ENCODE measurements around the gene PPFIBP2. TPM values are rescaled to one million over a fixed set of nuclear protein-coding genes. Genes with fewer than 3 reads are reported as not detected.
A peak's percentile ranks its signal among the peaks of the same experiment; 100 is the strongest.

PPFIBP2 gene
- total RNA-seq, 4 donors from 2014 or later: 28.1 to 61.1 (median 49.4) TPM

DNA sequence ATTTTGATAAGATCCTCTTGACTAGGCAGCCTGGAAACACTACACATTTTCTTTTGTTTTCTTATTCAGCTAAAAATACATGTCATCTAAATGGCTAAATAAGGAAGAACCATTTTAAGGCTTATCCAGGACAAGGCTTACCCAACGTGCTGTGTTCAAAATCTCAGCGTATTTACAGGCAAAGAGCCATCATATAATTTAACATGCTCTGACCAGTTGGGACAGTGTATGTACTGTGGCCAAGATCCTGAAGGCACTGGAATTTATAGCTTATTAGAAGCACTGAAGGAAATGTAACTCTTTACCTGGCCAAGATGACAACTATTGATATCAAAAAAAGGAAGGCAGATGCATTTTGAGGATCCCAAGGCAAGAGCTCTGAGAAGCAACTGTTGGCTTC, 71.1 kb downstream of the PPFIBP2 start:
- no peak for TF ChIP-seq POLR2A (IDR thresholded peaks at IDR 0.05)
- TF ChIP-seq, protein P1, sequence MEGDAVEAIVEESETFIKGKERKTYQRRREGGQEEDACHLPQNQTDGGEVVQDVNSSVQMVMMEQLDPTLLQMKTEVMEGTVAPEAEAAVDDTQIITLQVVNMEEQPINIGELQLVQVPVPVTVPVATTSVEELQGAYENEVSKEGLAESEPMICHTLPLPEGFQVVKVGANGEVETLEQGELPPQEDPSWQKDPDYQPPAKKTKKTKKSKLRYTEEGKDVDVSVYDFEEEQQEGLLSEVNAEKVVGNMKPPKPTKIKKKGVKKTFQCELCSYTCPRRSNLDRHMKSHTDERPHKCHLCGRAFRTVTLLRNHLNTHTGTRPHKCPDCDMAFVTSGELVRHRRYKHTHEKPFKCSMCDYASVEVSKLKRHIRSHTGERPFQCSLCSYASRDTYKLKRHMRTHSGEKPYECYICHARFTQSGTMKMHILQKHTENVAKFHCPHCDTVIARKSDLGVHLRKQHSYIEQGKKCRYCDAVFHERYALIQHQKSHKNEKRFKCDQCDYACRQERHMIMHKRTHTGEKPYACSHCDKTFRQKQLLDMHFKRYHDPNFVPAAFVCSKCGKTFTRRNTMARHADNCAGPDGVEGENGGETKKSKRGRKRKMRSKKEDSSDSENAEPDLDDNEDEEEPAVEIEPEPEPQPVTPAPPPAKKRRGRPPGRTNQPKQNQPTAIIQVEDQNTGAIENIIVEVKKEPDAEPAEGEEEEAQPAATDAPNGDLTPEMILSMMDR (IDR thresholded peaks at IDR 0.05): no peak
- peaks cover 8 to 56% (median 10%) of the 10 kb centered on the region in 3 donors for H3K4me1 ChIP-seq
- H3K9me3 ChIP-seq: no peaks in the 10 kb centered on the region
- WGBS, 2 donors: 28 to 40% methylated on average over 2 of the region's 2 CpGs
- no peak overlapping the region for H3K4me3 ChIP-seq
- intact Hi-C loops (cut with DNase I): no loop called here
- peak overlapping the region in 1 of 4 donors; percentile 10 for H3K27ac ChIP-seq
- no peak for DNase-seq
- no peaks in the 10 kb centered on the region for H3K27me3 ChIP-seq
- no peaks in the 10 kb centered on the region for H3K36me3 ChIP-seq

DNA sequence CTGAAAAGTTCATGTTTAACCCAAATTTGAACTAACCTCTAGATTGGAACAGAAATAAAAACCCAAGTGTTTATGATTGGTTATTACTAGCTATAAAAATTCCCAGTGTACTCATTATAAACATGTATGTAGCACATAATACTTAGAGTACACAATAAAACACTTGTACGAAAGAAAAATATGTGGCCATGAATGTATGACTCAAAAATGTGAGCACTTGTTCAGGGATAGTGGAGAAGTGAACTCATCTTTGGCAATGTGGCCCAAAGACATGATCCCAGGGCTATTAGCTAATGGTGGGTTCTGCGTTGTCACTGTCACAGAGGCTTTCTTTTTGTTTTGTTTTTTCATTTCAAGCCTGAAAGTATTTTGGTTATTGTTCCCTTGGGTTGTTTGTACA, 72.0 kb downstream of the PPFIBP2 start:
- H3K27me3 ChIP-seq: no peaks in the 10 kb centered on the region
- H3K4me3 ChIP-seq: no peak overlapping the region
- intact Hi-C loops (cut with DNase I): no loop called here
- H3K36me3 ChIP-seq: no peaks in the 10 kb centered on the region
- no peak overlapping the region for H3K27ac ChIP-seq
- 80 to 89% methylated on average over 2 of the region's 2 CpGs for WGBS, 2 donors
- no peaks in the 10 kb centered on the region for H3K9me3 ChIP-seq
- H3K4me1 ChIP-seq: peaks cover 5 to 48% (median 8%) of the 10 kb centered on the region in 3 donors
- DNase-seq: no peak
- TF ChIP-seq, protein P1 (IDR thresholded peaks at IDR 0.05): no peak
- no peak for TF ChIP-seq POLR2A (IDR thresholded peaks at IDR 0.05)

DNA sequence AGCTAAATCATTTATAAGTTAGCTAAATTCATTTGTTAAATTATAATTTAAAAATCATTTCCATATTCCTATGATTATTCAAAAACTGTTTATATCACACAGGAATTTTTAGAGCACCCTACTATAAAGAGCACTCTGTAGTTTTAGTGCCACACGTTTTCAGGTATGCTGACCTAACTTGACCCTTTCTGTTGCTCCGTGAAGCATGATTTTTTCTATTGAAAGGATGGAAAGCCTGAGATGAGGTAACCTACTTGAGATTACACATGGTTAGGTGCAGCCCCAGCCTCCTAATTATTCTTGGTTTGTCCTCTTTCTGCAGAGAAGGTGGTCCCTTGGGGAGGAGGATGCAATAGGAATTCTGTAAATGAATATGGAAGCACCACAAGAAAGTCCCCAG, 72.6 kb downstream of the PPFIBP2 start:
- no peak overlapping the region for H3K4me3 ChIP-seq
- H3K9me3 ChIP-seq: no peaks in the 10 kb centered on the region
- TF ChIP-seq POLR2A (IDR thresholded peaks at IDR 0.05): no peak
- TF ChIP-seq, protein P1 (IDR thresholded peaks at IDR 0.05): no peak
- no peaks in the 10 kb centered on the region for H3K27me3 ChIP-seq
- no peak overlapping the region for H3K27ac ChIP-seq
- WGBS, 2 donors: 68 to 71% methylated on average over 2 of the region's 2 CpGs
- intact Hi-C loops (cut with DNase I): no loop called here
- no peak for DNase-seq
- no peaks in the 10 kb centered on the region for H3K36me3 ChIP-seq
- peaks cover 5 to 46% (median 6%) of the 10 kb centered on the region in 3 donors for H3K4me1 ChIP-seq

DNA sequence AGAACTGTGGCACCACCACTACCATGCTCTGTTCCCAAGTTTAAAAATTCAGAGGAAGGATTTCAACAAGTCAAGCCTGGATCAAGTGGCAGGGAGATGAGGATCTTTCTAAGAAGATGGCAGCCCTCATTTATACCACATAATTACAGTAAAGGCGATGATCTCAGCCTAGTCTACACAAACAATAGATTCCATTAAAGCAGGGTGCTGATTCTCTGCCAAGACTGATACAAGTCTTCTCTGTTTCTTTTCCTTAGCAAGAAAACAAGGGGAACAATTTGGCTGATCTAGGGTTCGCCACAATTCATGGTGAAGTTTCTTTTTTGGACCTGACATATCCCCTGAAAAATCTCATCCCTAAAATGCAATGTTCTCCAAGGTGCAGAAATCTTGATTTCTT, 73.9 kb downstream of the PPFIBP2 start:
- Histone ChIP-seq H3K9me3 (no peaks in the 10 kb centered on the region), H3K27ac (no peak overlapping the region), H3K36me3 (no peaks in the 10 kb centered on the region), H3K27me3 (no peaks in the 10 kb centered on the region), H3K4me3 (no peak overlapping the region), H3K4me1 (peaks cover 8 to 49% (median 12%) of the 10 kb centered on the region in 3 donors)
- WGBS, 2 donors: 73 to 86% methylated on average over 2 of the region's 2 CpGs
- intact Hi-C loops (cut with DNase I): no loop called here
- TF ChIP-seq, protein P1 (IDR thresholded peaks at IDR 0.05): no peak
- TF ChIP-seq POLR2A (IDR thresholded peaks at IDR 0.05): no peak
- DNase-seq: no peak

DNA sequence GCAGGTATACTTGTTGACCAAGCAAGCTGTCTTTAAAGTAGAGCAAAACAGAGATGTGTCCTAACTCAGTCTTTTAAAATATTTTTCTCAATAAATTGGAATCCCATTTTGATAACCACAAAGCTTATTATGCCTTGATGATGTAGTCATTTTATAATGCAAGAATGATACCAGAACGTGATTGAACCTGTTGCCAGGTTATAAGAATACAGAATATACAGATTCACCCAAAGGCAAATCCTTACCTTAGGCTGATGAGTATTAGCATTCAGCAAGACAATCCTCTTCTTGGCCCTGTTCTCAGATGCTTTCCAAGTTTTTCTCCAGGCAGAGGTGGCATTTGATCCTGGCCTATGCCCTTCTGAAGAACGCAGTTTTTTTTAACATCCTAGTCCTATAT, 76.1 kb downstream of the PPFIBP2 start:
- Histone ChIP-seq H3K36me3 (no peaks in the 10 kb centered on the region), H3K27me3 (no peaks in the 10 kb centered on the region), H3K9me3 (no peaks in the 10 kb centered on the region), H3K4me1 (peaks cover 4 to 51% (median 21%) of the 10 kb centered on the region in 3 donors), H3K4me3 (no peak overlapping the region), H3K27ac (no peak overlapping the region)
- intact Hi-C loops (cut with DNase I): no loop called here
- TF ChIP-seq, protein P1 (IDR thresholded peaks at IDR 0.05): no peak
- TF ChIP-seq POLR2A (IDR thresholded peaks at IDR 0.05): no peak
- WGBS, 2 donors: 59 to 77% methylated on average over 2 of the region's 2 CpGs
- no peak for DNase-seq

All from esophagus squamous epithelium (tissue), 5 donors.